Adrenal gland (tissue), 5 donors: ENCODE data around the gene C1orf146.
A peak's percentile ranks its signal among the peaks of the same experiment; 100 is the strongest.

Experiments used
- POLR2A ChIP-seq, 2 donors: fragments of 450-650 bp; IDR thresholded peaks; one replicate each; pipeline ENCODE4 v1.6.1; 2017; ENCODE audit warnings: antibody characterized with exemption in 2 of 2, mild to moderate bottlenecking in 2 of 2, moderate library complexity in 1 of 2
- TF ChIP-seq, protein P1 (sequence below), 6 experiments: fragments of 450-650 bp in 4 of 6; fragments of 200-600 bp in 2 of 6; sonication (generic) in 1 of 6; IDR thresholded peaks; 1 replicate in 5 of 6; 2 replicates in 1 of 6; pipeline versions ENCODE4 v1.5.1 to v1.8.0; 2016 to 2021; ENCODE audit warnings: antibody characterized with exemption in 6 of 6, mild to moderate bottlenecking in 2 of 6, moderate library complexity in 1 of 6
- donor health status: DM: no; HTN: no; CAD: no.

DNA sequence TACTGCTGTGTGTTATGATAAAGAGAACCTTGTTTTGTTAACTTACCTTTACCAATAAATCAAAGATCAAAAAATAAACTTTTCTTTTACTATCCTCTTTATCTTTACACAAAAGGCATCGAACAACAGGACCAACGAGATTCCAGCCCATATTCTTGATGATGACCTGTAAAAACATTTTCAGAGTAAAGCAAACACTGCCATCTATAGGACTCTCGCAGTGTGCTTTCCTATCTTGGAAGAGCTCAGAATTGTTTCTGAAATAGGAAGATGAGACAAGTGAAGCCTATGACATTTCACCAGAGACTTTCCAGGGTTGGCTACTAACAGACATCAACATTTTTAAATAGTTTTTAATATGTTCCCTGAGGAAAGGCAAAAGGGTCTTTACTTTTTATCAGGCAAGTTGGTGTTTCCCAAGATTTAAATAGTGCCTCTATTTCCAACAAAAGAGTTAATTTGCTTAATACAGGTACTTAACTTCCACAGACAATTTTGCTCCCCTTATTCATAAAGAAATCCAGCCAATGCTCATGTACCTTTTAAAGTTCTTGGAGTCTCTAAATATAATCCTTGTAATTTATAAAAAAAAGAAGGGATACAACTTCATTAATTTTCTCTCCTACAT is 73.8 kb downstream of the C1orf146 start:
- TF ChIP-seq, protein P1, sequence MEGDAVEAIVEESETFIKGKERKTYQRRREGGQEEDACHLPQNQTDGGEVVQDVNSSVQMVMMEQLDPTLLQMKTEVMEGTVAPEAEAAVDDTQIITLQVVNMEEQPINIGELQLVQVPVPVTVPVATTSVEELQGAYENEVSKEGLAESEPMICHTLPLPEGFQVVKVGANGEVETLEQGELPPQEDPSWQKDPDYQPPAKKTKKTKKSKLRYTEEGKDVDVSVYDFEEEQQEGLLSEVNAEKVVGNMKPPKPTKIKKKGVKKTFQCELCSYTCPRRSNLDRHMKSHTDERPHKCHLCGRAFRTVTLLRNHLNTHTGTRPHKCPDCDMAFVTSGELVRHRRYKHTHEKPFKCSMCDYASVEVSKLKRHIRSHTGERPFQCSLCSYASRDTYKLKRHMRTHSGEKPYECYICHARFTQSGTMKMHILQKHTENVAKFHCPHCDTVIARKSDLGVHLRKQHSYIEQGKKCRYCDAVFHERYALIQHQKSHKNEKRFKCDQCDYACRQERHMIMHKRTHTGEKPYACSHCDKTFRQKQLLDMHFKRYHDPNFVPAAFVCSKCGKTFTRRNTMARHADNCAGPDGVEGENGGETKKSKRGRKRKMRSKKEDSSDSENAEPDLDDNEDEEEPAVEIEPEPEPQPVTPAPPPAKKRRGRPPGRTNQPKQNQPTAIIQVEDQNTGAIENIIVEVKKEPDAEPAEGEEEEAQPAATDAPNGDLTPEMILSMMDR (IDR thresholded peaks at IDR 0.05), result peak; percentile 44 to 74 (median 67)
- TF ChIP-seq POLR2A (IDR thresholded peaks at IDR 0.05), result no peak
